ENCODE measurements around the gene TRIO. TPM values are rescaled to one million over a fixed set of nuclear protein-coding genes. Genes with fewer than 3 reads are reported as not detected.

Gene TRIO
- total RNA-seq, 1 donor from 2014 or later, result 148 TPM

- H3K27ac ChIP-seq, result no peak overlapping the region
- peaks cover 6% of the 10 kb centered on the region for H3K4me1 ChIP-seq
- intact Hi-C loops (cut with DNase I), result no loop called here
- H3K9me3 ChIP-seq, result no peaks in the 10 kb centered on the region
- peak; percentile 37 for TF ChIP-seq CTCF (IDR thresholded peaks at IDR 0.05)
- no peak overlapping the region for H3K4me3 ChIP-seq
- DNase-seq (no peak), ATAC-seq (peak; percentile 62)
- peaks cover 26% of the 10 kb centered on the region for H3K36me3 ChIP-seq
- H3K27me3 ChIP-seq (ENCODE audit: low read depth), result no peaks in the 10 kb centered on the region
These were observed 183.1 kb downstream of the TRIO start for GRCh38 chr5:14326035-14326903.

DNA sequence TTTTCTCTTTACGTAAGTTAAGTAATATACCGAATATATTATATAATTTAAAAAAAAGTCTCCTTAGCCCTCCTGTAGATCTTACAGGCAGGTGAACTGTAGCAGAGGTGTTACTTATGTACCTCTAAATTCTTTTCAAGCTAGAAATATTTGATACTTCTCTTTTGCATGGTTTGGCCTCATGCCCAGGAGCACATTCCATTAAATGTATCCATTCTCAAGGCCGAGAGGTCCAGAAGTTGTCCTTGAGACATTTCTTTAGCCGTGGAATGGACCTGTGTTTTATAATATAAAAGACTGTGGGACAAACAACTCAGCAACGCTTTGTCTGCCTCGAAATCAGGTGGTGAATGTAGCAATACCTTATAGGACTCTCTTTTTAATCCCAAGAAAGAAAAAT is 184.5 kb downstream of the TRIO start:
- ATAC-seq (peak in 1 of 2 donors; percentile 49), DNase-seq (no peak)
- Histone ChIP-seq H3K27ac (no peak overlapping the region), H3K36me3 (peaks cover 38% of the 10 kb centered on the region), H3K9me3 (no peaks in the 10 kb centered on the region), H3K4me1 (peaks cover 6% of the 10 kb centered on the region), H3K27me3 (ENCODE audit: low read depth) (no peaks in the 10 kb centered on the region), H3K4me3 (no peak overlapping the region)
- intact Hi-C loops (cut with DNase I), result no loop called here
- TF ChIP-seq CTCF (IDR thresholded peaks at IDR 0.05), result no peak

DNA sequence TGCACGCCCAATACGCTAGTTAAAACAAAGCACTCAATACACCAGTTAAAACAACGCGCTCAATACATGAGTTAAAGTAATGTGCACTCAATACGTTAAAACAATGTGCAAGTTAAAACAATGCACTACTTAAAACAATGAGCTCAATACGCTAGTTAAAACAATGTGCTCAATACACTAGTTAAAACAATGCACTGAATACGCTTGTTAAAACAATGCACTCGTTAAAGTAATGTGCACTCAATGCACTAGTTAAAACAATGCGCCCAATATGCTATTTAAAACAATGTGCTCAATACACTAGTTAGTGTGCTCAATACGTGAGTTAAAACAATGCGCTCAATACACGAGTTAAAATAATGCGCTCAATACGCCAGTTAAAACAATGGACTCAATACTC is 185.0 kb downstream of the TRIO start:
- Histone ChIP-seq H3K36me3 (peaks cover 41% of the 10 kb centered on the region), H3K4me3 (no peak overlapping the region), H3K27me3 (ENCODE audit: low read depth) (no peaks in the 10 kb centered on the region), H3K9me3 (no peaks in the 10 kb centered on the region), H3K4me1 (peaks cover 6% of the 10 kb centered on the region), H3K27ac (no peak overlapping the region)
- intact Hi-C loops (cut with DNase I), result no loop called here
- no peak for TF ChIP-seq CTCF (IDR thresholded peaks at IDR 0.05)
- no peak for DNase-seq
- ATAC-seq, result no peak

DNA sequence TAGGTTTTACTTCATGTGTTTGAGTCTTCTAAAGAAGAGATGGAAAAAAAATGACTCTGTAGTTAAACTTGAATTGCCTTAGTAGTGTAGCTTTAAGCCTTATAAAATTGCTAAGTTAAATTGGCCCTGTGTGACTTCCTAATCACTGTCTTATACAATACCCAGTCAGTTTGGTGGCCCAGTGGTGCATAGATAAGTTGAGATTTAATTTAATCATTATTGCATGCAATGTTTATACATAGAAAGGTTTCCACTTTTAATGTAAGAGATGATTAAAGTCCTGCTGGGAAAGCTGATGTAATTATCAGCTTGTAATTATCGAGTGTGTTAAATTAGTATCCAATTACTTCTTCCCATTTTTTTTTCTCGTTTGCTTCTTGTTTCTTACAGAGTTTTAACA is 187.1 kb downstream of the TRIO start:
- no peak for DNase-seq
- Histone ChIP-seq H3K27me3 (ENCODE audit: low read depth) (no peaks in the 10 kb centered on the region), H3K36me3 (peaks cover 53% of the 10 kb centered on the region), H3K4me1 (peaks cover 6% of the 10 kb centered on the region), H3K4me3 (no peak overlapping the region), H3K27ac (no peak overlapping the region), H3K9me3 (no peaks in the 10 kb centered on the region)
- intact Hi-C loops (cut with DNase I), result no loop called here
- no peak for ATAC-seq
- TF ChIP-seq CTCF (IDR thresholded peaks at IDR 0.05), result no peak

- H3K9me3 ChIP-seq, result no peaks in the 10 kb centered on the region
- H3K27me3 ChIP-seq (ENCODE audit: low read depth), result no peaks in the 10 kb centered on the region
- H3K4me1 ChIP-seq, result peaks cover 6% of the 10 kb centered on the region
- peak in 1 of 2 donors; percentile 45 for ATAC-seq
- peak overlapping the region; percentile 51 for H3K27ac ChIP-seq
- DNase-seq, result no peak
- peaks cover 57% of the 10 kb centered on the region for H3K36me3 ChIP-seq
- H3K4me3 ChIP-seq, result no peak overlapping the region
- no peak for TF ChIP-seq CTCF (IDR thresholded peaks at IDR 0.05)
- intact Hi-C loops (cut with DNase I), result no loop called here
These were observed 187.7 kb downstream of the TRIO start for GRCh38 chr5:14330729-14331385.
